ENCODE results near the gene LINGO1. TPM values are rescaled to one million over a fixed set of nuclear protein-coding genes. Genes with fewer than 3 reads are reported as not detected.

LINGO1 gene
- total RNA-seq, 4 donors from 2014 or later: 0.13 to 0.87 (median 0.35) TPM

DNA sequence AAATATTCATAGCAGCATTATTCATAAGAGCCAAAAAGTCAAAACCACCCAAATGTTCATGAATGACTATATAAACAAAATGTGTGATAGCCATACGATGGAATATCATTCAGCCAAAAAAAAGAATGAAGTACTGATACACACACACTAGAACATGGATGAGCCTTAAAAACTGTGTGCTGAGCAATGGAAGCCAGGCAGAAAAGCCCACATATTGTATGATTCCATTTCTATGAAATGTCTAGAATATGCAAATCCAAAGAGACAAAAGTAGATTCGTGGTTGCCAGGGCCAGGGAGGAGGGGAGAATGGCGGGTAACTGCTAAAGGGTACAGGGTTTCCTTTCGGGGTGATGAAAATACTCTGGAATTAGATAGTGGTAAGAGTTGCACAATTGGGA lies 37.2 kb upstream of the LINGO1 start:
- no peak overlapping the region for H3K27ac ChIP-seq
- no peaks in the 10 kb centered on the region for H3K9me3 ChIP-seq
- no peaks in the 10 kb centered on the region for H3K36me3 ChIP-seq
- WGBS, 2 donors (ENCODE audit: low coverage in 1 of 2): 66 to 84% methylated on average over 4 of the region's 4 CpGs
- peaks cover 89% of the 10 kb centered on the region for H3K27me3 ChIP-seq
- H3K4me1 ChIP-seq: no peaks in the 10 kb centered on the region
- ATAC-seq: no peak
- H3K4me3 ChIP-seq: no peak overlapping the region
- TF ChIP-seq POLR2AphosphoS5 (IDR thresholded peaks at IDR 0.05): no peak
- TF ChIP-seq, protein P1, sequence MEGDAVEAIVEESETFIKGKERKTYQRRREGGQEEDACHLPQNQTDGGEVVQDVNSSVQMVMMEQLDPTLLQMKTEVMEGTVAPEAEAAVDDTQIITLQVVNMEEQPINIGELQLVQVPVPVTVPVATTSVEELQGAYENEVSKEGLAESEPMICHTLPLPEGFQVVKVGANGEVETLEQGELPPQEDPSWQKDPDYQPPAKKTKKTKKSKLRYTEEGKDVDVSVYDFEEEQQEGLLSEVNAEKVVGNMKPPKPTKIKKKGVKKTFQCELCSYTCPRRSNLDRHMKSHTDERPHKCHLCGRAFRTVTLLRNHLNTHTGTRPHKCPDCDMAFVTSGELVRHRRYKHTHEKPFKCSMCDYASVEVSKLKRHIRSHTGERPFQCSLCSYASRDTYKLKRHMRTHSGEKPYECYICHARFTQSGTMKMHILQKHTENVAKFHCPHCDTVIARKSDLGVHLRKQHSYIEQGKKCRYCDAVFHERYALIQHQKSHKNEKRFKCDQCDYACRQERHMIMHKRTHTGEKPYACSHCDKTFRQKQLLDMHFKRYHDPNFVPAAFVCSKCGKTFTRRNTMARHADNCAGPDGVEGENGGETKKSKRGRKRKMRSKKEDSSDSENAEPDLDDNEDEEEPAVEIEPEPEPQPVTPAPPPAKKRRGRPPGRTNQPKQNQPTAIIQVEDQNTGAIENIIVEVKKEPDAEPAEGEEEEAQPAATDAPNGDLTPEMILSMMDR (IDR thresholded peaks at IDR 0.05): no peak
- TF ChIP-seq EP300 (IDR thresholded peaks at IDR 0.05): no peak

GRCh38 chr15:77667338-77668234 lies 34.9 kb upstream of the LINGO1 start:
- H3K27me3 ChIP-seq: peaks cover 89% of the 10 kb centered on the region
- H3K27ac ChIP-seq: no peak overlapping the region
- no peaks in the 10 kb centered on the region for H3K4me1 ChIP-seq
- ATAC-seq: no peak
- no peaks in the 10 kb centered on the region for H3K36me3 ChIP-seq
- 57 to 59% methylated on average over 4 to 6 of the region's 11 CpGs for WGBS, 2 donors (ENCODE audit: low coverage in 1 of 2)
- no peaks in the 10 kb centered on the region for H3K9me3 ChIP-seq
- no peak overlapping the region for H3K4me3 ChIP-seq
- TF ChIP-seq POLR2A (IDR thresholded peaks at IDR 0.05): no peak
- TF ChIP-seq, protein P1 (IDR thresholded peaks at IDR 0.05): no peak
- TF ChIP-seq POLR2AphosphoS5 (IDR thresholded peaks at IDR 0.05): no peak
- TF ChIP-seq EP300 (IDR thresholded peaks at IDR 0.05): no peak

DNA sequence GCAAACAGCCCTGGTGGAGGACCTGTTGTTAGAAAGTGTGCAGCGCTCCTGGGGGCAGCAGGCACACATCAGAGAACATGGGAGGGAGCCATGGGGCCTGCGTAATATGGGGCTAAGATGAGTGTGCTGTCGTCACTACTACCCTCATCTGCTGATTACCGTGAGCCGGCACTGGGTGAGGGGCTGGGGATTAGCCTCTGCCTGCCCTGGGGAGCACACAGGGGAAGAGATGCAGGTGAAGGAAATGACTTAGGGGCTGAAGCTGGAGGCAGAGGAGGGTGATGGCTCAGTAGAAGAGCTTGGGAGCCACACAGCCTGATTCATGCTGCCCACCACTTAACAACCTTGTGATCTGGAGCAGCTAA lies 33.6 kb upstream of the LINGO1 start:
- no peak for ATAC-seq
- Histone ChIP-seq H3K4me3 (no peak overlapping the region), H3K27me3 (peaks cover 89% of the 10 kb centered on the region), H3K36me3 (no peaks in the 10 kb centered on the region), H3K27ac (no peak overlapping the region), H3K9me3 (no peaks in the 10 kb centered on the region), H3K4me1 (no peaks in the 10 kb centered on the region)
- TF ChIP-seq, protein P1 (IDR thresholded peaks at IDR 0.05): no peak
- TF ChIP-seq POLR2A (IDR thresholded peaks at IDR 0.05) (no peak), EP300 (IDR thresholded peaks at IDR 0.05) (no peak), POLR2AphosphoS5 (IDR thresholded peaks at IDR 0.05) (no peak)
- WGBS, 2 donors (ENCODE audit: low coverage in 1 of 2): 47% methylated on average over 4 of the region's 5 CpGs; no CpG with 5 or more reads in 1 of the 2 donors

DNA sequence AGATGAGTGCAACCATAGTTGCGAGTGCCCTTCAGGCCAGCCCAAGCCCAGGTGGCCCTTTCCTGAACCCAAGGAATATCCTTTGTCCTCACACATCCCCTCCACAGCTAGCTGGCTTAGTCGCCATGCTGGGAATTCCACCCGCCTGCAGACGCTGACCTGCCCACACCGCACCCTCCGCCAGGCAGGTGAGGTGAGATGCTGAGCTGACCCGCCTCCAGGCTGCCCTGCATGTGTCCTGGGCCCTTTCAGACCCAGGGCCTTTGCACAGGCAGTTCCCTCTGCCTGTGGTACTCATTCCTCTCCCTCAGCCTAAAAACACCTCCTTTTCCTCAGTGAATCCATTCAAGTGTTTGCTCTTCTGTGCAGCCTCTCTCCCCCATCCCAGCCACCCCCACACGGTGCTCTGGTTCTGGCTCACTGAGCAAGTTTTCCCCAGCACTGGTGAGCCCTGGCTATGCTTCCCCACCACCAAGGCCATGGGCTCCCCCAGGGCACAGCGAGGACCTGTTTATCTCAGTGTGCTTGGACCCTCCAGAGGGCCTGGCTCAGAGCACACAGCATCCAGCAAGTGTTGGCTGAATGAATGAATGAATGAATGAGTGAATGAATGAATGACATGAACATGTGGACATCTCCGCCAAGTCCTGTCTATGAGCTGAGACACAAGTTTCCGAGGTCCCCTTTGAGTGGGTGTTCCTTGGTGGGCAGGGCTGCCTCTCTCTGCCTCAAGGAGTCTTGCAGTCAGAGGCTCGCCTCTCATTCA lies 33.0 kb upstream of the LINGO1 start:
- no peaks in the 10 kb centered on the region for H3K9me3 ChIP-seq
- no peak overlapping the region for H3K27ac ChIP-seq
- no peaks in the 10 kb centered on the region for H3K4me1 ChIP-seq
- H3K36me3 ChIP-seq: no peaks in the 10 kb centered on the region
- ATAC-seq: no peak
- TF ChIP-seq EP300 (IDR thresholded peaks at IDR 0.05): no peak
- TF ChIP-seq POLR2AphosphoS5 (IDR thresholded peaks at IDR 0.05): no peak
- no peak for TF ChIP-seq POLR2A (IDR thresholded peaks at IDR 0.05)
- TF ChIP-seq, protein P1 (IDR thresholded peaks at IDR 0.05): no peak
- peaks cover 90% of the 10 kb centered on the region for H3K27me3 ChIP-seq
- WGBS, 2 donors (ENCODE audit: low coverage in 1 of 2): 70 to 100% methylated on average over 2 of the region's 12 CpGs
- H3K4me3 ChIP-seq: no peak overlapping the region
